Hepatocyte (in vitro differentiated cells): ENCODE measurements around the gene SLC9A1.

Experiments
- EZH2 ChIP-seq: fragments of 200-600 bp; sonication (generic); IDR thresholded peaks from 2 replicates; pipeline ENCODE4 v1.6.1; 2016; ENCODE audit warnings: antibody characterized with exemption, mild to moderate bottlenecking, borderline replicate concordance
- TF ChIP-seq, protein P1 (sequence below): fragments of 200-600 bp; sonication (generic); IDR thresholded peaks from 2 replicates; pipeline ENCODE4 v1.5.1; 2016; ENCODE audit warnings: antibody characterized with exemption, mild to moderate bottlenecking; ENCODE audit not compliant: poor library complexity

DNA sequence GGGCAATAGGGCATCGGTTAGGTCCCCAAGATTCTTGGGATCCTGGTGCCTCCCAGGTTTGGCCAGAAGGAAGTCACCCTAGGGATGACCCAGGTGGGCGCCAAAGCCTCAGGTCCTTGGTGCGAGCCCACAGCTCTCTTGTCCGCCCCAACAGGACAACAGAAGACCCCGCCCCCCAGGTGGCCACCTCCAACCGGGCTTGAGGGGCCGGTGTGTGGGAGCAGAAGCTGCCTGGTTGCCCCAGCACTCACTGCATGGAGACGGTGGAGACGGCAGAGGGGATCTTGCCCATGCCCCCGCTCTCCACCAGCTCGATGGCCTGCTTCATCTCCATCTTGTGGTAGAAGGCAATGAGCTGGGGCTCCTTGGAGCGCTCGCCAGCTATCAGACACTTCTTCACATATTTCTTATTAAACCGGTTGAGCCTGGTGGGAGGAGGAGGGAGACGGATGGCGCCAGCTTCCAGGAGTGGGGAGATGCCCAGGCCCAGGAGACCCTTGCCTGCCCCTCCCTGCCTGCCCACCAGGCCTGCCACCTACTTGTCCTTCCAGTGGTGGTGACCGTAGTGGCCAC is 52.7 kb downstream of the SLC9A1 start:
- TF ChIP-seq, protein P1, sequence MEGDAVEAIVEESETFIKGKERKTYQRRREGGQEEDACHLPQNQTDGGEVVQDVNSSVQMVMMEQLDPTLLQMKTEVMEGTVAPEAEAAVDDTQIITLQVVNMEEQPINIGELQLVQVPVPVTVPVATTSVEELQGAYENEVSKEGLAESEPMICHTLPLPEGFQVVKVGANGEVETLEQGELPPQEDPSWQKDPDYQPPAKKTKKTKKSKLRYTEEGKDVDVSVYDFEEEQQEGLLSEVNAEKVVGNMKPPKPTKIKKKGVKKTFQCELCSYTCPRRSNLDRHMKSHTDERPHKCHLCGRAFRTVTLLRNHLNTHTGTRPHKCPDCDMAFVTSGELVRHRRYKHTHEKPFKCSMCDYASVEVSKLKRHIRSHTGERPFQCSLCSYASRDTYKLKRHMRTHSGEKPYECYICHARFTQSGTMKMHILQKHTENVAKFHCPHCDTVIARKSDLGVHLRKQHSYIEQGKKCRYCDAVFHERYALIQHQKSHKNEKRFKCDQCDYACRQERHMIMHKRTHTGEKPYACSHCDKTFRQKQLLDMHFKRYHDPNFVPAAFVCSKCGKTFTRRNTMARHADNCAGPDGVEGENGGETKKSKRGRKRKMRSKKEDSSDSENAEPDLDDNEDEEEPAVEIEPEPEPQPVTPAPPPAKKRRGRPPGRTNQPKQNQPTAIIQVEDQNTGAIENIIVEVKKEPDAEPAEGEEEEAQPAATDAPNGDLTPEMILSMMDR: no peak
- TF ChIP-seq EZH2: no peak
